AG04449 (cell line): ENCODE data around the gene AFP.

ENCODE experiments used
- CTCF ChIA-PET: fragments of 350-600 bp; formaldehyde crosslinking; extraction: SDS; loops from one replicate; lab custom pipeline; 2021; ENCODE audit warnings: antibody characterized with exemption; lab: Yijun Ruan, JAX
- POLR2A ChIA-PET: fragments of 400-600, 350-600 bp; formaldehyde crosslinking; extraction: SDS; loops from one replicate; lab custom pipeline; 2020; ENCODE audit warnings: antibody characterized with exemption, inconsistent platforms; lab: Yijun Ruan, JAX
- DNase-seq: peaks from one replicate; pipeline ENCODE4 v3.0.0-alpha.2; 2010; ENCODE audit warnings: low read depth, low spot score
- H3K4me3 ChIP-seq: 2 replicates; pipeline ENCODE4 v1.5.1; 2011; ENCODE audit warnings: low read depth, mild to moderate bottlenecking, control low read depth, low read length
- TF ChIP-seq, protein P1 (sequence below): IDR thresholded peaks from one replicate; pipeline ENCODE4 v1.5.1; 2011; ENCODE audit warnings: mild to moderate bottlenecking, moderate library complexity, low read length, control low read depth, inconsistent platforms; ENCODE audit not compliant: insufficient read depth; ENCODE audit errors: missing control alignments

Gene AFP

DNA sequence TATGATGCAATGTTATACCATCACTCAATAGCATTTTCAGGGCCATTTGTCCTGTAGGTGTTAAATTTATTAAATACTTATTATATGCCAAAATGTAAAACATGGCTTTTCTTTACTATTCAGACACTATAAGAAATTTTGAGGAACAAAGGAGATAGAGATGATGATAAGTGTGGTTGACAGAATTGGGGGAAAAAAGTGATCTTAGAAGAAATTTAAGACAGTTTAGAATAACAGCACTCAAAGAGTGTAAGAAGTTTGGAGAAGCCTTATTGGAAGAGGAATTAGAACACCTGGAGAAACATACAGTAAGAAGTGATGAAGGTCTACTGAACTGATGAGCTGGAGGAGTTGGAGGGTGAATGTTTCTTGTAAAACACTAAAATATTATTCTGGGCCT lies 12.8 kb upstream of the AFP start:
- H3K4me3 ChIP-seq = no peak overlapping the region
- TF ChIP-seq, protein P1, sequence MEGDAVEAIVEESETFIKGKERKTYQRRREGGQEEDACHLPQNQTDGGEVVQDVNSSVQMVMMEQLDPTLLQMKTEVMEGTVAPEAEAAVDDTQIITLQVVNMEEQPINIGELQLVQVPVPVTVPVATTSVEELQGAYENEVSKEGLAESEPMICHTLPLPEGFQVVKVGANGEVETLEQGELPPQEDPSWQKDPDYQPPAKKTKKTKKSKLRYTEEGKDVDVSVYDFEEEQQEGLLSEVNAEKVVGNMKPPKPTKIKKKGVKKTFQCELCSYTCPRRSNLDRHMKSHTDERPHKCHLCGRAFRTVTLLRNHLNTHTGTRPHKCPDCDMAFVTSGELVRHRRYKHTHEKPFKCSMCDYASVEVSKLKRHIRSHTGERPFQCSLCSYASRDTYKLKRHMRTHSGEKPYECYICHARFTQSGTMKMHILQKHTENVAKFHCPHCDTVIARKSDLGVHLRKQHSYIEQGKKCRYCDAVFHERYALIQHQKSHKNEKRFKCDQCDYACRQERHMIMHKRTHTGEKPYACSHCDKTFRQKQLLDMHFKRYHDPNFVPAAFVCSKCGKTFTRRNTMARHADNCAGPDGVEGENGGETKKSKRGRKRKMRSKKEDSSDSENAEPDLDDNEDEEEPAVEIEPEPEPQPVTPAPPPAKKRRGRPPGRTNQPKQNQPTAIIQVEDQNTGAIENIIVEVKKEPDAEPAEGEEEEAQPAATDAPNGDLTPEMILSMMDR = no peak
- ChIA-PET CTCF (no interaction called here), POLR2A (no interaction called here)
- DNase-seq = no peak

- TF ChIP-seq, protein P1 = no peak
- POLR2A ChIA-PET = no interaction called here
- CTCF ChIA-PET = interaction anchor here (1.0 to 1.3 kb wide), 2 partner anchors 8 to 19 kb away, joined by 3 read pairs; no protein-coding TSS in a partner anchor
Measured at GRCh38 chr4:73426666-73427065, 9.4 kb upstream of the AFP start.

GRCh38 chr4:73429118-73429517 lies 6.9 kb upstream of the AFP start:
- DNase-seq = no peak
- TF ChIP-seq, protein P1 = no peak
- H3K4me3 ChIP-seq = no peak overlapping the region
- CTCF ChIA-PET = interaction anchor here (2.4 kb wide), 1 partner anchor 9 kb away, joined by 5 read pairs; no protein-coding TSS in a partner anchor
- POLR2A ChIA-PET = no interaction called here

More at GRCh38 chr4:73426666-73427065, 9.4 kb upstream of the AFP start:
- no peak for DNase-seq
- H3K4me3 ChIP-seq = no peak overlapping the region

GRCh38 chr4:73429826-73430587 lies 6.0 kb upstream of the AFP start:
- ChIA-PET POLR2A (no interaction called here), CTCF (no interaction called here)
- DNase-seq = no peak
- no peak overlapping the region for H3K4me3 ChIP-seq
- TF ChIP-seq, protein P1 = no peak

DNA sequence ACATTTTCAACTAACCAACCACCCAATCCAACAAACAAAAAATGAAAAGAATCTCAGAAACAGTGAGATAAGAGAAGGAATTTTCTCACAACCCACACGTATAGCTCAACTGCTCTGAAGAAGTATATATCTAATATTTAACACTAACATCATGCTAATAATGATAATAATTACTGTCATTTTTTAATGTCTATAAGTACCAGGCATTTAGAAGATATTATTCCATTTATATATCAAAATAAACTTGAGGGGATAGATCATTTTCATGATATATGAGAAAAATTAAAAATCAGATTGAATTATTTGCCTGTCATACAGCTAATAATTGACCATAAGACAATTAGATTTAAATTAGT lies 4.2 kb upstream of the AFP start:
- TF ChIP-seq, protein P1 = no peak
- ChIA-PET POLR2A (no interaction called here), CTCF (interaction anchor here (5.4 kb wide), 1 partner anchor 15 kb away, joined by 53 read pairs; no protein-coding TSS in a partner anchor)
- H3K4me3 ChIP-seq = no peak overlapping the region
- no peak for DNase-seq

GRCh38 chr4:73432169-73433000 lies 3.6 kb upstream of the AFP start:
- TF ChIP-seq, protein P1 = no peak
- POLR2A ChIA-PET = no interaction called here
- CTCF ChIA-PET = interaction anchor here (3.8 to 5.4 kb wide), 2 partner anchors 14 to 120 kb away, joined by 18 to 53 read pairs; no protein-coding TSS in a partner anchor
- no peak overlapping the region for H3K4me3 ChIP-seq
- no peak for DNase-seq
